ENCODE measurements around the gene SLC9A8. TPM values are rescaled to one million over a fixed set of nuclear protein-coding genes. Genes with fewer than 3 reads are reported as not detected.

The SLC9A8 gene
- total RNA-seq, 5 donors from 2014 or later (not counting 1 experiment from before 2014, with no cell fraction given) = 22.2 to 34.2 (median 25.6) TPM

GRCh38 chr20:49880177-49880576 is 67.5 kb downstream of the SLC9A8 start:
- no peaks in the 10 kb centered on the region for H3K4me1 ChIP-seq (ENCODE audit: control insufficient read depth in 1 of 2, extremely low read depth in 1 of 2, insufficient read depth in 2 of 2, low read length in 2 of 2)
- POLR2A ChIA-PET = no interaction called here
- Mint-ChIP-seq H3K4me1 (no peaks in the 10 kb centered on the region), H3K27ac (no peak overlapping the region), H3K36me3 (peaks cover 26% of the 10 kb centered on the region), H3K27me3 (no peaks in the 10 kb centered on the region), H3K4me3 (no peak overlapping the region), H3K9me3 (no peaks in the 10 kb centered on the region)
- H3K4me3 ChIP-seq (ENCODE audit: control insufficient read depth in 1 of 2, extremely low read depth in 1 of 2, low read length in 1 of 2) = no peak overlapping the region
- no peaks in the 10 kb centered on the region for H3K9me3 ChIP-seq
- CTCF ChIA-PET = no interaction called here
- DNase-seq (no peak), ATAC-seq (replicated peaks in 1 of 4) (no peak)
- 100% methylated on average over 2 of the region's 3 CpGs for WGBS (ENCODE audit: insufficient coverage)
- peaks cover 22 to 66% of the 10 kb centered on the region in 2 donors for H3K36me3 ChIP-seq (ENCODE audit: control insufficient read depth in 2 of 2, extremely low read depth in 1 of 2, insufficient read depth in 1 of 2, low read length in 1 of 2)
- H3K27ac ChIP-seq (ENCODE audit: low read length) = no peak overlapping the region
- H3K27me3 ChIP-seq (replicated peaks in 1 of 2; ENCODE audit: control insufficient read depth in 2 of 2, extremely low read depth in 1 of 2, insufficient read depth in 2 of 2, low read length in 1 of 2) = no peaks in the 10 kb centered on the region

- POLR2A ChIA-PET = interaction anchor here in 1 of 2 donors (0.5 kb wide), 1 partner anchor 32 kb away, joined by 6 read pairs; no protein-coding TSS in a partner anchor
- peaks cover 26% of the 10 kb centered on the region for H3K36me3 Mint-ChIP-seq
- Histone ChIP-seq H3K4me3 (ENCODE audit: control insufficient read depth in 1 of 2, extremely low read depth in 1 of 2, low read length in 1 of 2) (no peak overlapping the region), H3K27me3 (replicated peaks in 1 of 2; ENCODE audit: control insufficient read depth in 2 of 2, extremely low read depth in 1 of 2, insufficient read depth in 2 of 2, low read length in 1 of 2) (no peaks in the 10 kb centered on the region), H3K4me1 (ENCODE audit: control insufficient read depth in 1 of 2, extremely low read depth in 1 of 2, insufficient read depth in 2 of 2, low read length in 2 of 2) (no peaks in the 10 kb centered on the region), H3K9me3 (no peaks in the 10 kb centered on the region), H3K36me3 (ENCODE audit: control insufficient read depth in 2 of 2, extremely low read depth in 1 of 2, insufficient read depth in 1 of 2, low read length in 1 of 2) (peaks cover 22 to 66% of the 10 kb centered on the region in 2 donors), H3K27ac (ENCODE audit: low read length) (no peak overlapping the region)
- DNase-seq (no peak), ATAC-seq (replicated peaks in 1 of 4) (no peak)
- H3K4me3 Mint-ChIP-seq = no peak overlapping the region
- no peaks in the 10 kb centered on the region for H3K9me3 Mint-ChIP-seq
- no peak overlapping the region for H3K27ac Mint-ChIP-seq
- no peaks in the 10 kb centered on the region for H3K4me1 Mint-ChIP-seq
- H3K27me3 Mint-ChIP-seq = no peaks in the 10 kb centered on the region
- CTCF ChIA-PET = no interaction called here
- no CpG with 5 or more reads among the region's 15 CpGs for WGBS (ENCODE audit: insufficient coverage)
Measured at GRCh38 chr20:49880724-49881445, 68.3 kb downstream of the SLC9A8 start.

- Mint-ChIP-seq H3K27ac (no peak overlapping the region), H3K36me3 (peaks cover 36% of the 10 kb centered on the region), H3K4me1 (no peaks in the 10 kb centered on the region), H3K4me3 (no peak overlapping the region), H3K27me3 (no peaks in the 10 kb centered on the region), H3K9me3 (no peaks in the 10 kb centered on the region)
- Histone ChIP-seq H3K4me3 (ENCODE audit: control insufficient read depth in 1 of 2, extremely low read depth in 1 of 2, low read length in 1 of 2) (no peak overlapping the region), H3K27me3 (replicated peaks in 1 of 2; ENCODE audit: control insufficient read depth in 2 of 2, extremely low read depth in 1 of 2, insufficient read depth in 2 of 2, low read length in 1 of 2) (no peaks in the 10 kb centered on the region), H3K4me1 (ENCODE audit: control insufficient read depth in 1 of 2, extremely low read depth in 1 of 2, insufficient read depth in 2 of 2, low read length in 2 of 2) (no peaks in the 10 kb centered on the region), H3K27ac (ENCODE audit: low read length) (no peak overlapping the region), H3K9me3 (no peaks in the 10 kb centered on the region), H3K36me3 (ENCODE audit: control insufficient read depth in 2 of 2, extremely low read depth in 1 of 2, insufficient read depth in 1 of 2, low read length in 1 of 2) (peaks cover 22 to 65% of the 10 kb centered on the region in 2 donors)
- POLR2A ChIA-PET = interaction anchor here in 1 of 2 donors (1.1 kb wide), 1 partner anchor 10 kb away, joined by 3 read pairs; no protein-coding TSS in a partner anchor
- no peak for ATAC-seq (replicated peaks in 1 of 4)
- 99% methylated on average over 27 of the region's 29 CpGs for WGBS (ENCODE audit: insufficient coverage)
- DNase-seq = no peak
- CTCF ChIA-PET = no interaction called here
Measured at GRCh38 chr20:49882171-49882970, 69.7 kb downstream of the SLC9A8 start.

- peaks cover 22 to 68% of the 10 kb centered on the region in 2 donors for H3K36me3 ChIP-seq (ENCODE audit: control insufficient read depth in 2 of 2, extremely low read depth in 1 of 2, insufficient read depth in 1 of 2, low read length in 1 of 2)
- peaks cover 36% of the 10 kb centered on the region for H3K36me3 Mint-ChIP-seq
- ATAC-seq (replicated peaks in 1 of 4) = no peak
- no peak overlapping the region for H3K27ac Mint-ChIP-seq
- no peaks in the 10 kb centered on the region for H3K9me3 ChIP-seq
- no peak overlapping the region for H3K4me3 ChIP-seq (ENCODE audit: control insufficient read depth in 1 of 2, extremely low read depth in 1 of 2, low read length in 1 of 2)
- peaks cover 0 to 2% (median 0%) of the 10 kb centered on the region in 3 donors for H3K4me1 Mint-ChIP-seq
- H3K4me3 Mint-ChIP-seq = no peak overlapping the region
- no peak overlapping the region for H3K27ac ChIP-seq (ENCODE audit: low read length)
- POLR2A ChIA-PET = no interaction called here
- peaks cover 0 to 4% of the 10 kb centered on the region in 2 experiments for H3K4me1 ChIP-seq (ENCODE audit: control insufficient read depth in 1 of 2, extremely low read depth in 1 of 2, insufficient read depth in 2 of 2, low read length in 2 of 2)
- H3K27me3 Mint-ChIP-seq = no peaks in the 10 kb centered on the region
- H3K27me3 ChIP-seq (replicated peaks in 1 of 2; ENCODE audit: control insufficient read depth in 2 of 2, extremely low read depth in 1 of 2, insufficient read depth in 2 of 2, low read length in 1 of 2) = no peaks in the 10 kb centered on the region
- no peaks in the 10 kb centered on the region for H3K9me3 Mint-ChIP-seq
- no peak for DNase-seq
- CTCF ChIA-PET = interaction anchor here in 1 of 2 donors (0.7 kb wide), 1 partner anchor 37 kb away, joined by 3 read pairs; no protein-coding TSS in a partner anchor
- 98% methylated on average over 8 of the region's 10 CpGs for WGBS (ENCODE audit: insufficient coverage)
Measured at GRCh38 chr20:49883246-49883802, 70.7 kb downstream of the SLC9A8 start.

- H3K27ac ChIP-seq (ENCODE audit: low read length) = no peak overlapping the region
- peaks cover 50% of the 10 kb centered on the region for H3K36me3 Mint-ChIP-seq
- peaks cover 0 to 4% of the 10 kb centered on the region in 2 experiments for H3K4me1 ChIP-seq (ENCODE audit: control insufficient read depth in 1 of 2, extremely low read depth in 1 of 2, insufficient read depth in 2 of 2, low read length in 2 of 2)
- no peak overlapping the region for H3K4me3 Mint-ChIP-seq
- H3K36me3 ChIP-seq (ENCODE audit: control insufficient read depth in 2 of 2, extremely low read depth in 1 of 2, insufficient read depth in 1 of 2, low read length in 1 of 2) = peaks cover 23 to 60% of the 10 kb centered on the region in 2 donors
- ATAC-seq (replicated peaks in 1 of 4) = no peak
- H3K9me3 ChIP-seq = no peaks in the 10 kb centered on the region
- ChIA-PET POLR2A (no interaction called here), CTCF (interaction anchor here in 1 of 2 donors (0.5 to 0.6 kb wide), 2 partner anchors 9 to 88 kb away, joined by 4 read pairs; no protein-coding TSS in a partner anchor)
- peaks cover 0 to 11% (median 0%) of the 10 kb centered on the region in 3 donors for H3K4me1 Mint-ChIP-seq
- 94% methylated on average over 15 of the region's 16 CpGs for WGBS (ENCODE audit: insufficient coverage)
- DNase-seq = no peak
- no peak overlapping the region for H3K4me3 ChIP-seq (ENCODE audit: control insufficient read depth in 1 of 2, extremely low read depth in 1 of 2, low read length in 1 of 2)
- H3K27me3 ChIP-seq (replicated peaks in 1 of 2; ENCODE audit: control insufficient read depth in 2 of 2, extremely low read depth in 1 of 2, insufficient read depth in 2 of 2, low read length in 1 of 2) = no peaks in the 10 kb centered on the region
- H3K9me3 Mint-ChIP-seq = no peaks in the 10 kb centered on the region
- H3K27me3 Mint-ChIP-seq = no peaks in the 10 kb centered on the region
- no peak overlapping the region for H3K27ac Mint-ChIP-seq
Measured at GRCh38 chr20:49885558-49886332, 73.1 kb downstream of the SLC9A8 start.

Measured in T-cell (primary cell).